ENCODE measurements around the gene THY1. TPM values are rescaled to one million over a fixed set of nuclear protein-coding genes. Genes with fewer than 3 reads are reported as not detected.

The THY1 gene
- total RNA-seq, 1 donor from 2014 or later, result 2.1 TPM

DNA sequence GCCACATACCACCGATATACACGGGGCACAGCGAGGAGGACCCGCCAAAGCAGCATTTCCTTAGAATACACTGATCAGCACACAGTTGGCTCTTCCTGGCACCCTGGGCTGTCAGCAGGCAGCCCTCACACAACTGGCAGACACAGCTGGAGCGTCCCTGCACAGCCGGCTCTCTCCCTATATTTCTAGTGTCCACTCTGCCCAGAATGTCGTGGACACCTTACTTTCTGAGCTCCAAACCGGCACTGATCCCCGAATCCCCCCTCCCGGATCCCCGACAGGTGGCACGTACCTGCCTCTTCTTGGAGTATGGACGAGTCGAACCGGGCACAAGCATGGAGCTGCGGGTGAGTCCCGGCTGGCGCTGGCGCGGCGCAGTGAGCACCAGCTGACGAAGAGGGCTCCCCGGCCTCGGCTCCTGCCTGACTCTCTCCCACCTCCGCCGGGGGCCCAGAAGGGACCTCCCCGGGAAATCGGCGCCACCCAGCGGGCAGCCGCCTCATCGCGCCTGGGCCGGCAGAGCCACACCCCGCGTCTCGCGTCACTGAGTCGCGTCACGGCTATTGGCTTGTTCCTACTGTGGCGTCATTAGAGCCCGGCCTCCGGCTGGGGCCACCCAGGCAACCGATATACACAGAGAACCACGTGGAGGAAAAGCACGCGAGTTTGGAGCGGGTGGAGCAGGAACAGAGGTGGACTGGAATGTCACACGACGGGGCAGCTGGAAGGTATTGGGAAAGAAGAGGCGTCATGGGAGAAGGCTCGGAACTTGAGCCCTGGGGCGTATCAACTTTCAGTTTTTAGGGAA, 41.6 kb downstream of the THY1 start, which contains the start of gene USP2:
Gene USP2 (minus strand): TSS at position 510 of the 808 bp plus-strand sequence. CDS start 8,210 bp downstream, outside the sequence.
- peak within 1 kb of the TSS; percentile 47 for H3K4me3 ChIP-seq (ENCODE audit: low read depth, low read length)
- H3K27me3 ChIP-seq (ENCODE audit: control insufficient read depth, insufficient read depth, low read length), result no peaks in the 10 kb centered on the region
- TF ChIP-seq, protein P1, sequence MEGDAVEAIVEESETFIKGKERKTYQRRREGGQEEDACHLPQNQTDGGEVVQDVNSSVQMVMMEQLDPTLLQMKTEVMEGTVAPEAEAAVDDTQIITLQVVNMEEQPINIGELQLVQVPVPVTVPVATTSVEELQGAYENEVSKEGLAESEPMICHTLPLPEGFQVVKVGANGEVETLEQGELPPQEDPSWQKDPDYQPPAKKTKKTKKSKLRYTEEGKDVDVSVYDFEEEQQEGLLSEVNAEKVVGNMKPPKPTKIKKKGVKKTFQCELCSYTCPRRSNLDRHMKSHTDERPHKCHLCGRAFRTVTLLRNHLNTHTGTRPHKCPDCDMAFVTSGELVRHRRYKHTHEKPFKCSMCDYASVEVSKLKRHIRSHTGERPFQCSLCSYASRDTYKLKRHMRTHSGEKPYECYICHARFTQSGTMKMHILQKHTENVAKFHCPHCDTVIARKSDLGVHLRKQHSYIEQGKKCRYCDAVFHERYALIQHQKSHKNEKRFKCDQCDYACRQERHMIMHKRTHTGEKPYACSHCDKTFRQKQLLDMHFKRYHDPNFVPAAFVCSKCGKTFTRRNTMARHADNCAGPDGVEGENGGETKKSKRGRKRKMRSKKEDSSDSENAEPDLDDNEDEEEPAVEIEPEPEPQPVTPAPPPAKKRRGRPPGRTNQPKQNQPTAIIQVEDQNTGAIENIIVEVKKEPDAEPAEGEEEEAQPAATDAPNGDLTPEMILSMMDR (IDR thresholded peaks at IDR 0.05; ENCODE audit: insufficient read depth, low read length, severe bottlenecking), result peak; percentile 94
- DNase-seq (ENCODE audit: low read depth) (peak; percentile 95), FAIRE-seq (no peak)
- H3K36me3 ChIP-seq (ENCODE audit: control insufficient read depth, insufficient read depth, low read length), result no peaks in the 10 kb centered on the region

DNA sequence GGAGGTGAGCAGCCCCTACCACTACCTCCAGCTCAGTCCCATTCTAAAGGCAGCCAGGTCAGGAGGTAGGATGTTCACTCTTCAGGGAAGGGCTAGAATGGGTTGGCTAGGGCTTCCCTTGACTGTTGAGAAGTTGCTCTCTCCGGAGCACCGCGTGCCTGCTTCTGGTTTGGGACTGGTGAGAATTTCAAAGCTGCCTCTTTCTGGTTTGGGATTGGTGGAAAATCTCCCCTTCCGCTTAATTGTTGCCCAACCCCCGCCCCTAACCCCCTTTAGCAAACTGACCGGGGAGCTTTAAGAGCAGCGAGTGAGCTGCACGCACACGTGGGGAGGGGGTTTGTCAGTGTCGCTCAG, 42.2 kb downstream of the THY1 start:
- Histone ChIP-seq H3K4me3 (ENCODE audit: low read depth, low read length) (peak overlapping the region; percentile 47), H3K27me3 (ENCODE audit: control insufficient read depth, insufficient read depth, low read length) (no peaks in the 10 kb centered on the region), H3K36me3 (ENCODE audit: control insufficient read depth, insufficient read depth, low read length) (no peaks in the 10 kb centered on the region)
- TF ChIP-seq, protein P1 (IDR thresholded peaks at IDR 0.05; ENCODE audit: insufficient read depth, low read length, severe bottlenecking), result no peak
- DNase-seq (ENCODE audit: low read depth) (no peak), FAIRE-seq (no peak)

DNA sequence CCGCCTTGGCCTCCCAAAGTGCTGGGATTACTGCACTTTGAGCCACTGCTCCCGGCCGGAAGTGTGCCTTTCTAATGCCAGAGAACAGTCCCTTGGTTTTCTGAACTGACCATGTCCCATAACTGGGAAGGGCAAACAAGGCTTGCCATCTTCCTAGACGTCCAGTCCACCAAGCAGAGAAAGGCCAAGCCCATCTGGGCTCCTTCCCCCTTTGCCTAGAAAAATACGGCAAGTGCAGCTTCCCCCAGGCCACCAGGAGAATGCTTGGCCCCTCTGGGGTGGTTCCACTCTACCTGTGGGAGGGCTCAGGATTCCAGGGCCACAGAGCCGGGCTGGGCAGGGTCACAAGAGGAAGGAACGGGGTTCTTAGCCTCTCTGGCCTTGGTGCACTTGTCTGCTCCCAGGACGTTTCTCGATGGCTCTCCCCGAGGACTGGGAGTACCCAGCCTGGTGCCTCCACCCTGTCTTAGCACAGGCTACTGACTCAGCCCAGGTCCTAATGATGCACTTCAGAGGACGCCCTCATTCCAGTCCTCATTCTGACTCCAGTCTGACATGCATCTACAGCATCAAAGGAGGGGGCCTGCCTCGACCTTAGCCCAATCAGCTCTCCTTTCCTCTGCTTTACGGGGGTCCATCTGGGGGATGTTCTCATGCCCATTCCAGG, 42.7 kb downstream of the THY1 start:
- H3K4me3 ChIP-seq (ENCODE audit: low read depth, low read length), result no peak overlapping the region
- H3K36me3 ChIP-seq (ENCODE audit: control insufficient read depth, insufficient read depth, low read length), result no peaks in the 10 kb centered on the region
- DNase-seq (ENCODE audit: low read depth) (no peak), FAIRE-seq (no peak)
- H3K27me3 ChIP-seq (ENCODE audit: control insufficient read depth, insufficient read depth, low read length), result no peaks in the 10 kb centered on the region
- TF ChIP-seq, protein P1 (IDR thresholded peaks at IDR 0.05; ENCODE audit: insufficient read depth, low read length, severe bottlenecking), result no peak

DNA sequence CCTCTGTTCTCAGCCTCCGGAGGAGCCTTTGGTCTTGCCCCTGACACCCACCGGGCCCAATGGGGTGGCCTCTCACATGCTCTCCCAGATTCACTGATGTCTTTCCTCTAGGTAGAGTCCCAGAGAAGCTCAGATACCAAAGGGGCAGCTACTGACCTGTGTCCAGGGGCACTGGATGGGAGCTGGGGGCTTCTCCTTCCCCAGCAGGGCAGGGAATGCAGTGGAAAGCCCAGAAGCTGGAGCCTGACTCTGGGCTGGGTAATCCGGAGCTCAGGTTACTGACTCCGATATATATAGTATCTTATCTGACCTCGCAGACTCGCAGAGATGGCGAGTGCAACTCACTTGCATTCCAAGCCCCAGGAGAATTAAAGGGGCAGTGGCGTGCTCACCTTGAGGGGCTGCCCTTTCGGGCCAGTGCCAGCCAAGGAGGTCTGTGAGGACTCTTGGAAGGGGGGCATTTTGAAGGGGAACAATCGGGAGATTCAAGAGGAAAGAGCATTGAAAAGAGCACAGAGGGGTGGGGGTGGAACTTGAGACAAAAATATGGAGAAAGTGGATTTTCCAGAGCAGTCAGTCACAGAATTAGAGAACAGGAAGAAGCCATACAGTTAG, 44.0 kb downstream of the THY1 start:
- no peak for FAIRE-seq
- no peak for DNase-seq (ENCODE audit: low read depth)
- no peak overlapping the region for H3K4me3 ChIP-seq (ENCODE audit: low read depth, low read length)
- H3K27me3 ChIP-seq (ENCODE audit: control insufficient read depth, insufficient read depth, low read length), result no peaks in the 10 kb centered on the region
- no peaks in the 10 kb centered on the region for H3K36me3 ChIP-seq (ENCODE audit: control insufficient read depth, insufficient read depth, low read length)
- TF ChIP-seq, protein P1 (IDR thresholded peaks at IDR 0.05; ENCODE audit: insufficient read depth, low read length, severe bottlenecking), result no peak

DNA sequence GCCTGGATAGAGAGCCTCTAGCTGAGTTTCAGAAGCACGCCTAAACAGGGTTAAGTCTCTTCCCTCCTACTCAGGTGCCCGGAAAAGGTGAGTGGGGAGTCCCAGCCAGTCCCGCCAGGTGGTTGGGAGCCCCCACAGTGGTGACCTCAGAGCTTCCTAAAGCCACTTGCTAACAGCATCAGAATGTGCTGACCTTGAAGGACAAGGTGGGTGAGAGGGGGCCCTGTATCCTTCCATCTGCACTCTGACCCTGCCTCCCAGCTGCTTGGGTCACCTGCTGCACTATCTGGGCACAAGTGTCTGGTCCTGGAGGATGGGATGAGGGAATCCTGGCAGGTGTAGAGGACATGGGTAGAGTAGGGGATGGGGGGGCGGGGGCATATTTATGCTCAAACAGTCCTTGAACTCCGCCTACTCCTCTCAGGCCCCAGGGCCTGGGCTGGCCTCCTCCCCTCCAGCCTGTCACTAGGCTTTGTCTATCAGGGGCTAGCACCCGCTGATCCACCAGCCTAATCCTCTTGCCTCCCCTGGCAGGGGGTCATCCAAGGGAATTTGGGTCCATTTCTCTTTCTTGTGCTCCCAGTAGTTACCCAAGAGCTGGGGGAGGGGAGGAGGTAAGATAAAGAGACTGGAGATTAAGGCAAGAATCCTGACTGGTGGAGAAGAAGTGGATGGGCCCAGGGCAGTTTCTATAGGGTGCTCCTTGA, 44.9 kb downstream of the THY1 start:
- FAIRE-seq, result no peak
- Histone ChIP-seq H3K36me3 (ENCODE audit: control insufficient read depth, insufficient read depth, low read length) (no peaks in the 10 kb centered on the region), H3K27me3 (ENCODE audit: control insufficient read depth, insufficient read depth, low read length) (no peaks in the 10 kb centered on the region), H3K4me3 (ENCODE audit: low read depth, low read length) (no peak overlapping the region)
- no peak for DNase-seq (ENCODE audit: low read depth)
- TF ChIP-seq, protein P1 (IDR thresholded peaks at IDR 0.05; ENCODE audit: insufficient read depth, low read length, severe bottlenecking), result no peak

All from bronchial epithelial cell (primary cell).